HT-29 (cell line): ENCODE results near the gene TBC1D22A. TPM values are rescaled to one million over a fixed set of nuclear protein-coding genes. Genes with fewer than 3 reads are reported as not detected.

Source experiments
- DNase-seq: peaks from one replicate; pipeline ENCODE4 v3.0.0-alpha.2; 2015; ENCODE audit warnings: low spot score
- total RNA-seq: library from RNA; depleted of rRNA; stranded (reverse); fragments of >200 nt; shearing (Covaris generic); gene quantifications from 2 replicates; pipeline ENCODE4 v1.2.3, GENCODE V29; 2014

TBC1D22A gene
- total RNA-seq, 1 experiment from 2014 or later = 23.9 TPM

DNA sequence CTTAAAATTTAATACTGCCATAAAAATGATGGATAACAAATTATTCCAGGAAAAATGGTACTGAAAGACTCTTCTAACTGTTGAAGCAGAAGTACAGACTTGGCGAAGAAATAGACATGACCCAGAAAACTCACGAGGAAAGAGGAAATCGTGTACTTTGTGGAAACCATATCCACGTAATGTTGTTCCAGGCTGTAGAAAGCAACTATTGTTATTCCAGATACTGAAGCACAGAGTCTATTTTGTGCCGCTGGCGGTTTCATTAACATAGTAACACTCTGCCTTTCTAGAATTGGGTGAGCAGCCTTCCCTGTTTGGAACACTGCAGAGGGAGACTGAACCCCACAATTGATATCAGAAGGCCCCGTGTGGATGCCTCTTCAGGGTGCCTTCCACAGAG lies 310.6 kb downstream of the TBC1D22A start:
- DNase-seq = no peak

DNA sequence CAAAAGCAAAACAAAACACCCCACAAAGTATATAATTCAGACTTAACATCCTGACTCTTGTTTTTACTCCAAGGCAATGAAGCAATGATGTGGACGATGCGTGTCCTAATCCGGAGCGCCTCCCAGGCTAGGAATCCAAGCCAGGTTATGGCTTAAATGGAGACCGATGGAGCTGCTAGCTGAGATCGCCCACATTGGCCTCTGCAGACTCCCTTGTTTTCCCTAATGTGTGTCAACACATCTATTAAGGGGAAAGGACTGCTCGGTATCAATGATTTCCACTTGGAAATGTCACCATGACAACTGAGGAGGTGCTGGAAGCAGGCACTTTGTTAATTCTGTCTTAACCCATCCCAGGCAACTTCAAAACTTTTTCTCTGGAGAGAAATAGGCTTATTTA lies 311.7 kb downstream of the TBC1D22A start:
- no peak for DNase-seq

DNA sequence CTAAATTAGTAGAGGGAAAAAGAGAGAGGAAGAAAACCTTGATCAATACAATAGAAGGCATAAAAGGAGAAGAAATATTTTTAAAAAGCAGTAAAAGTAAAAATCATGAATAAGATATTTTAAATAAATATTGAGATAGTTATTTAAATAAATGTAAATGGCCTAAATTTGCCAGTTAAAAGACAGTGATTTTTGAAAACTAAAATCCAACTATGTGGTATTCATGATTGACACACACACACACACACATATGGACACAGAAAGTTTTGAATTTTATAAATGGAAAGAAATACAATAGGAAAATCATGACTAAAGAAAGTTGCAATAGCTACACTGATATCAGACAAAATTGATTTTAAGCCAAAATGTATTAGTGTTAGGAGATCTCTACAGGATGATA lies 313.1 kb downstream of the TBC1D22A start:
- DNase-seq = no peak

DNA sequence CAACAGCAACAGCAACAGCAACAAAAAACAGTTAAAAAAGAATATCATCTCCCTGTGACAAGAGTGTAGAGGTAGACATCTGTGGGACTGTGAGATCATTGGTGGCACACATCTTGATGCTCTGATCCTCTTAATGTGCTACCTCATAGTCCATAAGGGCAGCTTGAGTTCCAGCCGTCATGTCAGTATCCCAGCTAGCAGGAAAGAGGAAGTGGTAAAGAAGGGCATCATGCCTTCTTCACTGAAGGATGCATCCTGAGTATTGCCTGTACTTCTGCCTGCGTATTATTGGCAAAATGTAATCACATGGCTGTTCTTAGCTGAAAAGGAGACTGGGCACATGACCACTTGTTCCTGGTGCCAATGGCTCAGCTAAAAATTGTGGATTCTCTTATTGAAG lies 314.3 kb downstream of the TBC1D22A start:
- DNase-seq = no peak

DNA sequence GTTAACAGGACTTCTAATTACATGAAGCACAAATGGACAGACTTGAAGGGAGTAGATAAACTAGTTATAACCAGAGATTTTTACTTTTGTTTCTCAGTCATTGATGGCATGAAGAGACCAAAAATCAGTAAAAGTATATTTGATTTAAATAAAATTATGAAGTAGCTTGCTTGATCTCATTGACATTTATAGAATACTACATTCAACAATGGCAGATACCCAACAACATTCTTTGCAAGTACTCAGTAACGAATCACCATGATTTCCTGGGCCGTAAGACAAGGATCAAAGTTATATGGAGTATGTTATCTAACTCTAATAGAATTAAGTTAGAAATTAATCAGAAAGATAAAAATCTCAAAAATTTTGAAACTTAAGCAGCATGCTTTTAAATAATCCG lies 317.6 kb downstream of the TBC1D22A start:
- no peak for DNase-seq

DNA sequence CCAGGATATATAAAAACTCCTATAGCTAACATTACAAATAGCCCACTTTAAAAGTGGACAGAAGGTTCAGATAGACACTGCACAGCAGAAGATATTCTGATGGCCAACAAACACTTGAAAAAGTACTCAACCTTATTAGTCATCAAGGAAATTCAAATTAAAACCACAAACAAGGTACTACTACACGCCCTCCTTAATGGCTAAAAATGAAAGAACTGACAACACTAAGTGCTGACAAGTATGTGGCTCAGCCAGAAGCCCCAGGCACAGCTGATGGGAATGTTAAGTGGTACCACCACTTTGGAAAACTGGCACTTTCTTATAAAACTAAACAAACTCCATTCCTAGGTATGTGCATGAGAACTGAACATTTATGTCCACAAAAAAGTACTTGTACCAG lies 320.1 kb downstream of the TBC1D22A start:
- no peak for DNase-seq

DNA sequence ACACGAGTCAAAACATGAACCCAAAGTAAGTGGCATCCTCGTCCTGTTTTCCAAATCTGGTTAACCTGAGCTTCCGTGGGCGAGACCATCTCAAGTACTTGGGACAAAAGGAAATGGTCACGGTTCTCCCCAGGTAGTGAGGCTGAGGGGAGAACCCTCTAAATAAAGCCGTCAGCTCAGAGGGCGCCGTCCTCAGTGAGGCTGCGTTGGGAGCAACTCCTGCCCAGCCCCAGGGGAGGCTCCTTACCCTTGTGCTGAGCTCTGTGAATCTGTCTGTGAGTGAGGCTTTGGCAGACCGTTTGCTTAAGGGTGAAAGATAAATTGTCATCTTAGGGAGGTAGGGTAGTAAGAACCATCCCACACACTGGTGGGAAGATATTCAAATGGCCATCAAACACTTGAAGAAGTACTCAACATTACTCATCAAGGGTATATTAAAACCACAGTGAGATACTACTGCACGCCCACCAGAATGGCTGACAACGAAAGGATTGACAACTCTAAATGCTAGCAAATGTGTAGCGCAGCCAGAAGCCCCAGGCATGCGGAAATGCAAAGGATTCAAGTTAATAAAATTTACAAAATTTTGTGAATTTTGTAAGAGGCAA lies 321.0 kb downstream of the TBC1D22A start:
- no peak for DNase-seq

DNA sequence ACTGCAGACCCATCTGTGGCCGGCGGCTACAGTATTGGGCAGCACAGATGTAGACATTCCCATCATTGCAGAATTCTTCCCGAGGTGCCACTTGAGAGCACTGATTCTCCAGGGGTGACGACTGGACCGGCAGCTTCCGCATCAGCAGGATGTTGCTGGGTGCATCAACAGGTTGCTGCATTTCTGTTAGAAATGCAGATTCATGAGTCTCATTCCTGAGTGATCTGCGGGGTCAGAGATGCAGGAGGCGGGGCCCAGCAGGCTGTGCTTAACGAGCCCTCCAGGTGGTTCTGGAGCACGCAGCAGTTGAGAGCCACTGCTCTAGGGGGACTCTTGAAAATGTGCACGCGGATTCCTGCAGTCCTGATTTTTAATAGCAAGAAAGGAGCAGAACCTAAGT lies 321.8 kb downstream of the TBC1D22A start:
- DNase-seq = no peak

DNA sequence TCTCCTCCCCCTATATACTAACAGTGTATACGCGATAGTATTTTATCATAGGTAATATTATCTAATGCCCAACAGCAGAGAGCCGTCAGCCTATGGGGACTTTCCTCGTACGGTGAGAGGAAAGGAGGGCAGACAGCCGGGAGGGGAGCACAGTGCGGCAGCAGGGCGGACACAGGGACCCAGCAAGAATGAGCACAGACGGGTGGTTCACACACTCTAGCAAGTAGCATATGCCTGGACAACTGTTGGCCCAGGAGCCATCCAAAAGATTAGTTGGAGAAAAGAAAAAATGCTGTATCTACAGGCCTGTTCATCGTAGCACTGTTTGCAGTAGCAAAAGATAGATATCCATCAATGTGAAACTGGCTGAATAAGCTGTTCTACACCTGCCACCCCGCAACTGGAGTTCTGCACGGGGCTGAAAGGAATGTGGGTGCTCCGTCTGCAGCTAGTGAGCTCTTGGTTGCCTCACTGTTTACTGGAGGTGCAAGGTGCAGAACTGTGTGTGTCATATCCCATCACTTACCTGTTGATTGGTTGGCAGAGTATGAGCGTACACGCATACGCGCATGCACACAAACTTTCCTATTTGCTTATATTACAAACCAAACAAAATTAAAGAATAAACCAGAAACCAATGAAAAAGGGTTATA lies 324.3 kb downstream of the TBC1D22A start:
- DNase-seq = no peak

DNA sequence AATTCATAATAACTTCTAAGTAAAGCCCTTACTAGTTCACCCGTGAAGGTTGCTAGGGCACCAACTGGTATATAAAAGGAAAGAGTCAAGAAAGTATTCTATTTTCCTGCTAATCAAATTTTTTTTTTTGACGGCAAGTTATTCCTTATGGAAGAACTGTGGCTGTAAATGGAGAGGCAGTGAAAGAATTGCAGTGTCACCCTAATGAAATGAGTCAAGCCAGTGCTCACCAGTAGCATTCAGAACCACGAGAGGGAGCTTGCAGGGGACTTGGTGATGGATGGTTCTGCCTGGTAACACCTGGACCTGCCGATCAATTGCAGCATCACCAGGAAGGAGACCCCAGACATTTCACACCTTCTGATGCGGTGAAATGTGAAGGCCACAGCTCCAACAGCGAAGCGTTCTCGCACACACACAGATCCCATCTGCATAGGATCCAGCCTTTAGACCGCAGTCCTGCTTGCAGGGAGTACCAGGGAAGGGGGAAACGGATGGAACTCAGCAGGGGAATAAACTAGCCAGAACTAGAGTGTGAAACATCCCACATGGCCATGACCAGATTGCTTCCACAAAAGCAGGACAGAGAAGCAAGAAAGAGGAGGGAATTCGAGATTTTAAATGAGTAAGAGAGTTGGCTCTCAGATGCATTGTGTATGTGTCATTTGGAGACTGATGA lies 326.2 kb downstream of the TBC1D22A start:
- no peak for DNase-seq

DNA sequence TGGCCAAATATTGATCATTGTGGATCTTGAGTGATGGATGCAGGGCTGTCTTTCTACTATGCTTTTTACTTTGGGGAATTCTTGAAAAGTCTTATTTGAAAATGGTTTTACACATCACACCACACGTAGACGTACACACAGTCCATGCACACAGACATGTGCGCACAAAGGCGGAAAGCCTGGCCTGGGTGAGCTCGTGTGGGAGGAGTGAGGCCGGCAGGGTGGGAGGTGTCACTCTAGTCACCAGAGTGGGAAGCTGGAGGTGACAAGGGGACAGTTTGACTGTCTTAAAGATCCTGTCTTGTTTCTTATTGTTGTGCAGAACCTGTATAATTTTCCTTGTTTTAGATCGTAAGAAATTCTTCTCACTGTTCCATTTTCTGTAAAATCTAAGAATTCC lies 326.9 kb downstream of the TBC1D22A start:
- no peak for DNase-seq

DNA sequence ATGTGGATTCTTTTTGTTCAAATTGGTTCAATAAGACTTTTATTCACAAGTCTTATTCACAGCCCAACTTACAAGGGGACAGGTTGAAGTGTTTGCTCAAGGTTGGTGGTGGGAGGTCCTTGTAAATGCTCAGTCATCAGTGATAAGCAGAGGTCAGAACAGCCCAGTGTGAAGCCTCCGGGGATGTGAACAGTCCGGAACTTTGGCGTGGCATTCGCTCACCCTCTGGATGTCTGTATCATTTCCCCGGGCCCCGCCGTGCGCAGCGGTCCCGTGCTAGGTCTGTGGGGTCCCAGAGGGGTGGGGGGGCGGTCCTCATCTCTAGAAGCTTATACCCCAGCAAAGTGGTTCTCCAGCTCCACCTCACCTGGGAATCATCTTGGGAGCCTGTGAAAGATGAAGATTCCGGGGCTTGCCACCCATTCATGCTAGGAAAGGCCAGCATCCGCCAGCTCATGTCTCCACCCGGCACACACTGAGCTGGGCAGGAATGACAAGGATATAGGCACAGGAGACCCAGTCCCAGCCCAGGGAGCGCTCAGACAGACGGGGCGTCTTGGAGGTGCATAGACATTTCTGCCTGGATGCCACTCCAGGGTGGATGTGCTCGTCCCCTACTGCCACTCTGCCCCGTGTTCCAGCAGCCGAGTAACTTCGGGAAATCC lies 327.5 kb downstream of the TBC1D22A start:
- DNase-seq = no peak

DNA sequence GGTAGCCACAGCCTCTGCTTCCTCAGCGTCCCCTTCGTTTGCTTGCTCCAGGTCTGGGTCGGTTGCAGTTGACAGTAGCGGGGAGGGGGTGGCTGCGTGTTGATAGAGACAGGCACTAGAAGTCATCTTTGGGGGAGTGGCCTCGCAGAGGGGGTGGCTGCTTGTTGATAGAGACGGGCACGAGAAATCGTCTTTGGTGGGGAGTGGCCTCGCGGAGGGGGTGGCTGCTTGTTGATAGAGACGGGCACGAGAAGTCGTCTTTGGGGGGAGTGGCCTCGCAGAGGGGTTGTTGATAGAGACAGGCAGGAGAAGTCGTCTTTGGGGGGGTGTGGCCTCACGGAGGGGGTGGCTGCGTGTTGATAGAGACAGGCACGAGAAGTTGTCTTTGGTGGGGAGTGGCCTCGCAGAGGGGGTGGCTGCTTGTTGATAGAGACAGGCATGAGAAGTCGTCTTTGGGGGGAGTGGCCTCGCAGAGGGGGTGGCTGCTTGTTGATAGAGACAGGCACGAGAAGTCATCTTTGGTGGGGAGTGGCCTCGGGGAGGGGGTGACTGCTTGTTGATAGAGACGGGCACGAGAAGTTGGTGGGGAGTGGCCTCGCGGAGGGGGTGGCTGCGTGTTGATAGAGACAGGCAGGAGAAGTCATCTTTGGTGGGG lies 328.3 kb downstream of the TBC1D22A start:
- DNase-seq = no peak

DNA sequence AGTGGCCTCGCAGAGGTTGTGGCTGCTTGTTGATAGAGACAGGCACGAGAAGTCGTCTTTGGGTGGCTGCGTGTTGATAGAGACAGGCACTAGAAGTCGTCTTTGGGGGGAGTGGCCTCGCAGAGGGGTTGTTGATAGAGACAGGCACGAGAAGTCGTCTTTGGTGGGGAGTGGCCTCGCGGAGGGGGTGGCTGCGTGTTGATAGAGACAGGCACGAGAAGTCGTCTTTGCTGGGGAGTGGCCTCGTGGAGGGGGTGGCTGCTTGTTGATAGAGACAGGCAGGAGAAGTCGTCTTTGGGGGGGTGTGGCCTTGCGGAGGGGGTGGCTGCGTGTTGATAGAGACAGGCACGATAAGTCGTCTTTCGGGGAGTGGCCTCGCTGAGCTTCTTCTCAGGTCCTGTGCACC lies 328.8 kb downstream of the TBC1D22A start:
- no peak for DNase-seq

DNA sequence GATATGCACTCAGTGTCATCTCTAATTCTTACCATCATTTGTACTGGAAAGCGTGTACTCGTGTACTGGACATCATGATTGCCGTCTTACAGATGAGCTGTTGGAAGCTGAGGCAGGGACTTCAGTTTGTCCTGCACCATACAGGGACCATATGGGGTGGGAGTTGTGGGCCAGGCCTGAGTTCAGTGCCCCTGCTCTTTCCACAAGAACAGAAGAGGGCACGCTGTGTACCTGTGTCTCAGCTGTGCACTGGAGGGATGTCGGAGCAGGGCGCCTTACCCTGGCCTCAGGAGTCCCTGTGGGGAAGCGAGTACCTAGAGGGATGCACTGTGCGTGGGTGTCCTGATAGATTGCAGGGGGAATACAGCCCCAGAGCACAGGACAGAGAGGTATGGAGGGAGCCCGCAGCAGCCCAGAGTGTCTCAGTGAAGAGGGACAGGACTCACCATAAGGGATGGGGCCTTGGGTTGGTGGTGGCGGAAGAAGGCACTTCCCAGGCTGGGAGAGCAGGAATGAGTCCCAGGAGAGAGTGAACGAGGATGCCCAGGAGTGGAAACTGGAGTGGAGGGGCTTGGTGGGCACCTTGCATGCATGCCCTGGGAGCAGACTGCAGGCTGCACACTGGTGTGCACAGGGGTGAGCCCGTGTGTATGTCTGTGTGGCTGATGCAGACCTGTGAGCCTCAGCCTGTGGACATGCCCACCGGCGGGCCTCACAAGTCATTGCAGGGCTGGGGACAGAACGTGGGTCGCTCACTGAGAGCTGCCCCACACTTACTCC lies 329.7 kb downstream of the TBC1D22A start:
- DNase-seq = no peak

DNA sequence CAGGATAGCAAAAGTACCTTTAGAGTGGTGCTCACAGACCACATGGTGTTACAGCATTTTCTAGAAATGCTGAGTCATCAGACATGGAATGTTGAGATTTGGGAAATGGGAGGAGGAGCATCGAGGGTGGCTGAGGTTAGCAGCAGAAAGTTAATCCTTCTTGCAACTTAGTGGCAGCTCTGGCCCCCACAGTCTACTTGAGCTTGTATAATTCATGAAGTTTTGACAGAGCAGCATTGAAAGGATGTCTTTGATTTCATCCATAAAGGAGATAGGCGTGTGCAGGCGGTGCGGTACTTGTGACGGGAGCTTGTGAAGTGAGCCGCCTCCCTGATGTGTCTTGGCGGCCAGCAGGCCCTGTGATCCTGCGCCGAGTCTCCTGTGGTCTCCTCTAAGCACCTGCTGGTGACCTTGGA lies 330.5 kb downstream of the TBC1D22A start:
- no peak for DNase-seq

DNA sequence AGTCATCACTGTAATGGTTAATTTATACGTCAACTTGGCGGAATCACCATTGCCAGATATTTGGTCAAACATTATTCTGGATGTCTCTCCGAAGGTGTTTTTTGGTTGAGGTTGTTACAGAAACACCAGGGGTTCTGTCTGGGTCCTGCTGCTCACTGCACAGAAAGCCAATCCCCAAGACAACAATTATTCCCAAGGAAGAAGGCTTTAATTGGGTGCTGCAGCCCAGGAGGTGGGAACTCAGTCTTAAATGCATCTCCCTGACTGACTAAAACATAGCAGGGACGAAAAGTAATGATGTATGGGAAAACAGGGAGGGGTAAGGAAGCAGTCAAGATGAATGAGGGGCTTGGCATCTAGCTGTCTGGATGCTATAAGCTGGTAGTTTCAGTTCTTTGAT lies 331.3 kb downstream of the TBC1D22A start:
- no peak for DNase-seq

DNA sequence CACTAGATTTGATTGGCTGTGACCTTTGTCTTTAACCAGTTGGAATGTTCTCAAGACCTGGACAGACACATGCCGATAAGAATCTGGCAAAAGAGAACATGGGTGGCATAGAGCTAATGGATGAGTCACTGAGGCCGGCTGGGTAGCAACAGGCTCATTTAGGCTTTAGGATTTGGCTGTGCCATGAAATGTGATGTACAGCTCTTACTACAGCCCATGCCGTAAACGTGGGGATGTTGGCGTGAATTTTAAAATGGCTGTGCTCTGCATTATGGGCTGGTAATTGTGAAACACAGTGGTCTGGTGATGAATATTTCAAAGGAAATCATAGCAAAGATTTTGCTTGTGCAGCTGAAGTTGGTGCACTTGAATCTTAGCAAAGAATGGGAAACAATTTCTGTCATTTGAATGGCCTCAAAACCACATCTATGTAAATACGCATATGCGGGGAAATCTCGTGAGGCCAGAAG lies 332.4 kb downstream of the TBC1D22A start:
- DNase-seq = no peak

DNA sequence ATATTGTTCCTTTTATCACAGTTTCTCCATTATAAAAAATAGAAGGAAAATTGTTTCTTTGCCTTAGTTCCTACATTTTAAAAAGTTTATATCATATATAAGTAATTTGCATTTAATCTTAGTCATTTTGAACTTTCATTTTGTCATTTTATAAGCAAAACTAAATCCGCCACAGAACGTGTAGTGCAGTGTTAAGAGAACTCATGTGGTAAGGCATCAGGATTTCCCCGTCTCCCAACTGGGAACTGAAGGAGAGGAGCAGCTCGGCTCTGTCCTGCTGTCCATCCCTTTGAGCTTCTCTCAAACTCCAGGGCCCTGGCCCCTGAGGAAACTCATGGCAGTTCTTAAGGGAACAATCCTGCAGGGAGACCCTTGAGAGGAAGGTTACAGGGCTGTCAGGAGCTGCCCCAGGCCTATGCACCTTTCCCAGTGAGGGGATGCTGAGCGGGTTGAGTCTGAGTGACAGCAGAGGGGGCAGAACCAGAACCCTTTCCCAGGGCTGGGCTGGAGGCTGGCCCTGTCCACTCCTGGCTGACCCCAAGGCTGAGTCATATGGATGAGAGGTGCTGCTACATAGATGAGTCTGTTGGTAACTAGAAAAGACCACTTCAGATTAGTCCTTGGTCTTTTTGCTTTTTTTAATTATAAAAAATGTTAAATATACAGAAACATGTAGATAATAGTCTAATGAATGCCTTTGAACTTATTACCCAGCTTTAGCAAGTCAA lies 333.1 kb downstream of the TBC1D22A start:
- DNase-seq = no peak

DNA sequence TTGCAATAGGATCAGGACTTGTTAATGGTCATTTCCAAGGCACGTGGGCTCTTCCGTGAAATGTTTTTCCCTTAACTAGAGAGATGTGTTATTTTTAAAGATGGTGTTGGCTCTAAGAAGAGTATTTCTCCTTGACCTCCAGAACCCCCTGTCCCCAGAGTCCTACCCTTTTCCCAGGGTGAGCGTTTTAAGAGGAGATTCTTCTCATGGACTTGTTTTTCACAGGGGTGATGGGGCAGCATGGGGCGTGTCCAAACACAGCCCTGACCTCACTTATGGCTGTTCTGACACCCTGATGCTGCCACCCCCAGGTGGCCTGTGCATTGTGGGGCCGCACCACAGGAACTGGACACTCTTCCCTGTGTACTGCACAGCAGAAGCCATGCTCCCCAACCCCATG lies 335.7 kb downstream of the TBC1D22A start:
- no peak for DNase-seq

DNA sequence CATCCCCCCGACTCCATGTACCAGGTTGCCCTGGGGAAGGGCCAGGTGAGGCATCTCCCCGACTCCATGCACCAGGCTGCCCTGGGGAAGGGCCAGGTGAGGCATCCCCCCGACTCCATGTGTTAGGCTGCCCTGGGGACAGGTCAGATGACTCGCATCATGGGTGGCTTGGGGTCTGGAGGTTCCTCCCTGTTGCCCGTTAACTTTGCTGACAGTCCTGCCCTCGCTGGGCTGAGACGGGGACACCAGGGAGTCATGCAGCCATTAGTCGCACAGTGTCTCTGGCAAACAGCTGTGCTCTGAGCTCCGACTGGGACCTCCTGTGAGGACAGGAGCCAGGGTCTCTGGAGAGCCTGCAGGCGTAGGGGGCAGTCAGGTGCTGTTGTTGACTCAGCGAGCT lies 336.1 kb downstream of the TBC1D22A start:
- DNase-seq = no peak
